Lower leg skin (tissue), 3 donors: ENCODE measurements around the gene CEACAM18.

ENCODE experiments used
- CTCF ChIP-seq, 3 donors: fragments of 450-650 bp; IDR thresholded peaks; one replicate each; pipeline ENCODE4 v1.5.1; 2016; ENCODE audit warnings: antibody characterized with exemption in 3 of 3, mild to moderate bottlenecking in 3 of 3, moderate library complexity in 2 of 3
- POLR2A ChIP-seq, 2 donors: fragments of 450-650 bp; IDR thresholded peaks; one replicate each; pipeline ENCODE4 v1.6.1; 2016 to 2017; ENCODE audit warnings: antibody characterized with exemption in 2 of 2, mild to moderate bottlenecking in 1 of 2, moderate library complexity in 1 of 2

GRCh38 chr19:51521781-51522180 is 43.4 kb downstream of the CEACAM18 start:
- no peak for TF ChIP-seq CTCF (IDR thresholded peaks at IDR 0.05)
- no peak for TF ChIP-seq POLR2A (IDR thresholded peaks at IDR 0.05)
